HG02588 (cell line): ENCODE results near the gene SUSD6.
A peak's percentile ranks its signal among the peaks of the same experiment; 100 is the strongest.

Experiments
- ATAC-seq: cut with Tn5 transposase; IDR thresholded peaks from one replicate; pipeline ENCODE4 v1.9.1; 2021; ENCODE audit warnings: mild to moderate bottlenecking, moderate library complexity; ENCODE audit not compliant: unreplicated experiment

Gene SUSD6, protein sequence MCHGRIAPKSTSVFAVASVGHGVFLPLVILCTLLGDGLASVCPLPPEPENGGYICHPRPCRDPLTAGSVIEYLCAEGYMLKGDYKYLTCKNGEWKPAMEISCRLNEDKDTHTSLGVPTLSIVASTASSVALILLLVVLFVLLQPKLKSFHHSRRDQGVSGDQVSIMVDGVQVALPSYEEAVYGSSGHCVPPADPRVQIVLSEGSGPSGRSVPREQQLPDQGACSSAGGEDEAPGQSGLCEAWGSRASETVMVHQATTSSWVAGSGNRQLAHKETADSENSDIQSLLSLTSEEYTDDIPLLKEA

GRCh38 chr14:69611172-69612013 lies at the start of gene SUSD6:
TSS of gene SUSD6 (plus strand) at chr14:69611596. CDS start at chr14:69658593, 46,997 bp downstream.
- peak; percentile 64 for ATAC-seq

- ATAC-seq: no peak
These were observed 49.5 kb upstream of the SUSD6 start for GRCh38 chr14:69561893-69562292.

- ATAC-seq: no peak
These were observed 43.8 kb upstream of the SUSD6 start for GRCh38 chr14:69567563-69567962.

GRCh38 chr14:69569859-69570258 lies 41.5 kb upstream of the SUSD6 start:
- no peak for ATAC-seq

- no peak for ATAC-seq
These were observed 40.5 kb upstream of the SUSD6 start for GRCh38 chr14:69570836-69571330.

DNA sequence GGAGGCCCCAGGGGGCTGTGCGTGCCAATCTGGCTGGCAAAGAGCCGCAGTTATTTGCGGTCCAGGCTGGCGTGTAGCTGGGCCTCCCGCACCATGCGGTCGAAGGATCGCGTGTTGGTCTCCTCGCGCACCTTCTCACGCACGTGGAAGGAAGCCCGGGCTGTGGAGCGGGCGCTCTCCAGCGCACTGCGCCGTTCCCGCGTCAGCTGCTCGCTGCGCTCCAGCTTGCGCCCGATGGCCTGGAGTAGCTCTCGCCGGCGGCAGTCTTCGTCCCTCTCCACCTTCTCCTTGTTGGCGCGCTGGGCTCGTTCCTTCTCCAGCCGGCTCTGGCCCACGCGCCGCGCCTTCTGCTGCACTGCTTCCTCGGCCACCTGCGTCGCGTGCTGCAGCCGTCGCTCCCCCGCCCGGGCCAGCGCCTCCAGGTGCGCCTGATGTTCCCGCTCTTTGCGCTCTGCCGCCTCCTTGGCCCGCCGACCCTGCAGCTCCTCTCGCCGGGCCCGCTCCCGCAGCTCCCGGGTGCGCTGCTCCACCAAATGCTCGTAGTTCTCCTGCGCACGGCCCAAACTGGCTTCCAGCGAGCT lies 39.9 kb upstream of the SUSD6 start:
- no peak for ATAC-seq

- ATAC-seq: no peak
These were observed 39.2 kb upstream of the SUSD6 start for GRCh38 chr14:69572030-69572840.

GRCh38 chr14:69572841-69573135 lies 38.6 kb upstream of the SUSD6 start:
- no peak for ATAC-seq

GRCh38 chr14:69573205-69573830 lies 38.1 kb upstream of the SUSD6 start:
- no peak for ATAC-seq

GRCh38 chr14:69573831-69574262 lies 37.5 kb upstream of the SUSD6 start:
- no peak for ATAC-seq

DNA sequence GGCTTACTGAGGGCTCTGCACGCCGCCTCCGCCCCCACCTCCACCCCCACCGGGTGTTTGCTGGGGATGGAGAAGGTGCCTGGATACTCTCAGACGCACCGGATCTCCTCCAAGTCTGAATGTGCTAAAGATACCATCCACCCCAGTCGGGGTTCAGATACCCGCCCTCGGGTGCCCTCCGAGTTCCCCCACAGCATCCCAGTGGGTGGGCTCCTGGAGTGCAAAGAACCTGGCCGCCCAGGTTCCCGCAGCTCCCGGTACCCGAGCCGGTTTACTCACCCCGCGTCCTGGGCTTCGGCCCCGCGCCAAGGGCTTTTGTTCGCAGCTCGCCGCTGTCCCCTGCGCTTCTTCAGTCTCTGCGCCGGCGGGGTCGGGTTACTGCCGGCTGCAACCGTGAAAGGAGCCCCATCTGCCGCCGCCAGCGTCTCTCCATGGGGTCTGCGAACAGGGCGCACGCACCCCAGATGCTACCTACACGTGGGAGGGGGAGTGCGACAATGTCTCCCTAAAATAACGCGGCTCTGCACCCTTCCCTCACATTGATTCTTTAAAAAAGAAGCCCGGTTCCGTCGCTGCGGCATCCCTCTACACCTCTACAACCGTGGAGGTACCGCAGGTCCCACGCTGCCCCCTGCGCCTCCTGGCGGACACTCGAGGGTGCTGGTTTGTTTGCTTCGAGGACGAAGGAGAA lies 37.0 kb upstream of the SUSD6 start, which contains the start of gene CCDC177:
Gene CCDC177, minus strand, starts transcription at position 609 of the 691 bp plus-strand sequence. CDS start 1,249 bp downstream, outside the sequence.
- ATAC-seq: no peak

- ATAC-seq: no peak
These were observed 36.5 kb upstream of the SUSD6 start for GRCh38 chr14:69574954-69575295.

DNA sequence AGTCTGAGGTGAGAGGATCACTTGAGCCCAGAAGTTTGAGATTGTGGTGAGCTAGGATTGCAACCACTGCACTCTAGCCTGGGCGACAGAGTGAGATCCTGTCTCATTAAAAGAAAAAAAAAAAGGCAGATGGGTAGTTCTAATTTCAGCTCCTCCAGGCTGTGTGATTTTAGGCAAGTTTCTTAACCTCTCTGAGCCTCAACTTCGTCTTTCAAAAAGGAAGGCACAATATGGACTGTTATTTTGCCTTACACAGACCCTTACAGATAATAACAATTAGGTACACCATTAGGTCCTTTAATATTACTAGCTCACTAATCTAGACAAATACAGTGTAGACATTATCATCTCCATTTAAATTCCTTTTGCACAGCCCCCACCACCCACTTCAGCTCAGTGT lies 31.9 kb upstream of the SUSD6 start:
- no peak for ATAC-seq

- ATAC-seq: no peak
These were observed 31.3 kb upstream of the SUSD6 start for GRCh38 chr14:69580009-69580577.

- ATAC-seq: no peak
These were observed 30.0 kb upstream of the SUSD6 start for GRCh38 chr14:69581316-69581935.

DNA sequence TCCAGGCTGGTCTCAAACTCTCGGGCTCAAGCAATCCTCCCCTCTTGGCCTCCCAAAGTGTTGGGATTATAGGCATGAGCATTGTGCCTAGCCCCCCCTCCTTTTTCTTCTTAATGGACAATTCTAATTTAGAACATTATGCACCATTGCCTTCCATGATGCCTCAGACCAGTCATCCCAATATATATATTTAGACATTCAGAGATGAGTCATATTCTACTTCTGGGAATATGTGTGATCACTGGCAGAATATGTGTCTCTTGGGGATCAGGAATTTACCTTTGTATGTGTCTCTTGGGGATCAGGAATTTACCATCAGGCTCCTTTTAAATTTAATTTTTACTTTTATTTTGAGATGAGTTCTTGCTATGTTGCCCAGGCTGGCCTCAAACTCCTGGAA lies 29.2 kb upstream of the SUSD6 start:
- no peak for ATAC-seq

DNA sequence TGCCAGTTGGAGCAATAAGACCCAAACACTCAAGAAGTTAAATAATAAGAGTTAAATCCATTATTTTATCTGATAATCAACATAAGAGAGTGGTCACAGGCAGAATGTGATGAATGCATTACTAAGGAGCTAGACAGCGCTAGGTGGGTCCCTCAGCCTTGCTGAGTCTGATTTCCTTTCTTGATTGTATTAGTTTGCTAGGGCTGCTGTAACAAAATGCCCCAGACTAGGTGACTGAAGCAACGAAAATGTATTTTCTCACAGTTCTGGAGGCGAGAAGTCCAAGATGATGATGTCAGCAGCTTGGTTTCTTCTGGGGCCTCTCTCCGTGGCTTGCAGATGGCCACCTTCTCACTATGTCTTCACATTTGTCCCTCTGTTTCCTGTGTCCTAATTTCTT lies 28.6 kb upstream of the SUSD6 start:
- no peak for ATAC-seq

GRCh38 chr14:69584389-69584788 lies 27.0 kb upstream of the SUSD6 start:
- ATAC-seq: no peak

GRCh38 chr14:69586404-69586803 lies 25.0 kb upstream of the SUSD6 start:
- ATAC-seq: no peak
